Hematopoietic multipotent progenitor cell treated with erythropoietin and hydrocortisone succinate and interleukin-3 and kit ligand, for 8 days (in vitro differentiated cells): Measurements from ENCODE around the gene CRP.
"Not testable (repeated sequence)": the region's sequence is repeated elsewhere in the genome, so short reads cannot be mapped to it uniquely, and the experiment has no call there.

Experiments
- DNase-seq: peaks from one replicate; pipeline ENCODE4 v3.0.0-alpha.2; 2015

Gene CRP

DNA sequence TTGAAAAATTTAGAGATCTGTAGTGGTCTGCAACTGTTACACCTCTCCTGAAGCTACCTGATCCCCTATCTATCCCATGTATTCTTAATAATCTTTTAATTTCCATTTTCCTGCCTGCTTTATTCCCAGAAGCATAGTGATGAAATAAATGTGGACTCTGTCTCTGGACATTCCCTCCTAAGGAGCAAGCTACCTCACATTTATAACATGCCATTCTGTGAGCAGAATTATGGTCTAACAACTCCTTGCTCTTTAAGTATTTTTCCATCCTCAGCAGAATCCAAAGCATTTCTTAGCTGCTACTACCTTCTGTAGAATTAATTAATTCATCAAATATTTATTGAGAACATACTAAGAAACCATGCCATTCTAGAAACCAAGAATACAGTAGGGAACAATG, 15.1 kb downstream of the CRP start:
- DNase-seq, result no peak

DNA sequence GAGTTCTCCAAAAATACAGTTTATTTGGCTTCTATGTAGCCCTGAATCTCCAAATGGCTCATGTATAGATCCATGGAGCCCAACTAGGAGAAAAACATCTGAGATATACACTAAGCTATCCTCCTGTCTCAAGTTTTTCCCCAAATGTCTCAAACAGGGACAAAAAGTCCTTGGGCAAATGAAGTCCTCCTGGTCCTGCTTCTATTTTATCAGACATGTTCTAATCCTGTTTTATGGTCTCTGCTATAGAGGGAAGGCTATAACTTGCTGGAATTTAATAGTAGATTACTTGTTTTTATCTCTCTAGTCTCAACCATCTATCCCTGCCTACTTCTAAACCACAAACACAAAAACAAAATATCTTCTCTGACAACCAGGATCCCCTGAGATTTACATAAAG, 26.9 kb downstream of the CRP start:
- no peak for DNase-seq

DNA sequence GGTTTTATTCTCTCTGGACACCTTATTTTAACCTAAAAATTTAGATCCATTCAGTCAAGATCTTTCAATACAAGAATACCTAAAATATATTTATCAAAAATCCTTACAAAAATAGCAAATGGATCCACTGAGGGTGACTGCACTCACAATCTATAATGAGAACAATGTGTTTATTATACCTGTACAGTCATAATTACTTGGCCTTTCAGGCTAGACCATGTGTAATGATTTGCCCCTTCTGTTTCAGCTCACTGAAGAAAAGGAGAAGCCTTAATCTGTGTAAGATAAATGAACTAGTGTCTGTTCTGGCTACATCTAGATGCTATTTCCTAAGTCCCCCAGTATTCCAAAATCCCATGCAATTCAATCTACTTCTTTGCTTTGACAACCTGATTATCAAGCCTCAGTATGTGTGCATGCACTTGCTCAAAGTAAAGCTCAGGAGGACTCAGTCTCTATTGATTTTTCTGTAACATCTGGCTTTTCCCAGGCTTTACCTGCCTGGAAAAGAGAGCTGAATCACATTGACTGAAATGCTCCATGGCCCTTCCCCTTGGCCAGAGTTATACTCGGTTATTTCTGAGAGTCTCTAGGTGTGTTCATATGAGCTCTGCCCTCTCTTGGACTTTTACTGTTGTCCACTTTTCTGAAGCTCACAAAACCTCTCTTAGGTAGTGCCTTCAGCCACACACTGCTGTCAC, 27.6 kb downstream of the CRP start:
- no peak for DNase-seq

DNA sequence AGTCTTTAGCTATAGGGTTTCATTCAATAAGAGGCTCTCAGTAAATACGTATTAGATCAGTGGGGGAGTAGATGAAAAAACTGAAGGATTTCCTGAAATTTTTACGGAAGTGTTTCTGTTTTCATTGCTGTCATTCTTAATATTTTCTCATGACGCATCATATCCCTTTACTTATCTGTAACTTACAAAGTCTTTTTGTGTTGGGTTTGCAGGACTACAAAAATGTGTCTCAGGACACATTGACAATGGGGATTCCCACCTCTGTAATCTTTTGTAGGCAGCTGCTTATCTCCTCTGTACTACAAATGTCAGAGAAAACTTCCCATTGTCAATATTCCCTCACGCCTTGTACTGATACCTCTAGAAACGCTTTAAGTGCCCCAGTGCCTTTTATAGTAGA, 35.5 kb downstream of the CRP start:
- peak; percentile 78 for DNase-seq

DNA sequence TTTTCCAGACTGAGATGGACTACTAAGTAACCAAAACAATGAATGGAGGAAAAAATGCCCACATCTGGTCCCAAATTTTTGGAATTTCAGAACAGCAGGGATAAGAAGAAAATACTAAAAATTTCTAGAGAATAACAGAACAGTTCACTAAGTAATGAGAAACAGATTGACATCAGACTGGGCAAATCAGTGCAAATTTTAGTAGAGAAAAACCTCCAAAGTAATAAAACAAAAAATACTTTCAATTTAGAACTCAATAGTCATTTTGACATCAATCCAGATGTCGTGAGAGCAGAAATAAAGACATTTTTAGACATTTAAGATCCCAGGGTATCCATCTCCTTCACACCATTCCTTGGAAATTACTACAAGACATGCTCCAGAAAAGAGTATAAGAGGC, 39.3 kb downstream of the CRP start:
- no peak for DNase-seq

DNA sequence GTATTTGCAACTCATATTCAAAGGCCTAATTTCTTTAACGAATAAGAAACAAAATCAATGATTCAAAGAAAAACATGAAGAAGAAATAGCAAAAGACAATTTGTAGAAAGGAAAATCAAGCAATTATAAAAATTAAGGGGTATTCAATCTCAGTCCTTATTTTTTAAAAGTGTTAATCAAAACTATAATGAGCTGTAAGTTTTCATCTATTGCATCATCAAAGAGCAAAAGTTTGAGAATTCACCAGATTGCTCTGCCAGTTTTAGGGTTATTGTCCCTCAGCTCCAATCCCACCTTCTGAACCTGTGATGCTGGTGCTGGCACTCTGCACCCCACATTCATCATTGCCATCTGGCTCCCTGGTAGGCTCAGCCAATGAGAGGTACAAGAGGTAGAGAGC, 42.0 kb downstream of the CRP start:
- DNase-seq, result not testable (repeated sequence)

DNA sequence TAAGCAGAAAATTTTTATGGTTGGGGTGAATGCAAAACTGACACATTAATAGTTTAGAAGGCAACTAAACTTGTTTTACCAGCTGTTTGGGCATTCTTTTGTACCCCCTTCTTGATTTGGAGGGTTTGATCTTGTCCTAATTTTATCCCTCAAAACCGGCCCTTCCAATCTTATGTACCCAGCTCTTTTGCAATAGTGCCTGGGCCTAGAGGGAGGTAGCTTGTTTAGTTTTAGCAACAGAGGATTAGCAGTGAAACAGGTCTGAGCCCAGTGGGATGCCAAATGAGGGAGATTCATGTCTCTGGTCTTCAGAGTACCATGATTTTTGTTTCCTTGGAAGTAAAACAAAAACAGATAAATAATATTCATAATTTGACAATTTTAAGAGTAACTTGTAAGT, 45.1 kb downstream of the CRP start:
- DNase-seq, result no peak

DNA sequence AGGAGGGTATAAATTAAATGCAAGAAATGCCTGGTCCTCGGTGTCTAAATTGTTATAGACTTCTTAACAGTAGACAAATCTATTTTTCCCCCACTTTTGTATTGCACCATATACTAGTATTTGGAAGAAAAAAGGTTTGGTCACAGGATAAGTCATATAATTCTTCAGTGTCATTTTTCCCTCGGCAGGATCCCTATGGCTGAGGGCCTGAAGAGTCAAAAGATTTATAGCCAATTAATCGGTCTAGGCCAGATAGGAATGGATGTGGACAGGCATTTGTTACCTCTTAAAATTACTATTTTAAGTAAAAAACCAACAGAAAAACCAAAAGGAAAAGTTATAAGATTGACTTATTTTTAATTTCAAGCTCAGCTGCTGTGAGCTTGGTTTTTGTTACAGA, 45.6 kb downstream of the CRP start:
- no peak for DNase-seq

DNA sequence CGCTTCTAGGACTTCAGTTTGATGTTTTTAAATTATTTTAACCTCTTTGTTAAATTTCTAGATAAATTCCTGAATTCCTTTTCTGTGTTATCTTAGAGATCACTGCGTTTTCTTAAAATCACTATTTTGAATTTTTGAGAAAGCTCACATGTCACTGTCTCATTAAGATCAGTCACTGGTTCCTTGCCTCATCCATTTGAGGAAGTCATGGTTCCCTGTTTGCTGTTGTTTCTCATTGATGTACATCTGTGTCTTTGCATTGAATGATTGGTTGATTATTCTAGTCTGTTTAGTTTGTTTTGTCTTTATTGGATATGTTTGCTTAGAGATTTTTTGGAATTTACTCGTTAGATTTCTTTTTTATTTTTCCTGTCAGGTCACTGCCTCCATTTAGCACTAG, 50.1 kb downstream of the CRP start:
- no peak for DNase-seq

DNA sequence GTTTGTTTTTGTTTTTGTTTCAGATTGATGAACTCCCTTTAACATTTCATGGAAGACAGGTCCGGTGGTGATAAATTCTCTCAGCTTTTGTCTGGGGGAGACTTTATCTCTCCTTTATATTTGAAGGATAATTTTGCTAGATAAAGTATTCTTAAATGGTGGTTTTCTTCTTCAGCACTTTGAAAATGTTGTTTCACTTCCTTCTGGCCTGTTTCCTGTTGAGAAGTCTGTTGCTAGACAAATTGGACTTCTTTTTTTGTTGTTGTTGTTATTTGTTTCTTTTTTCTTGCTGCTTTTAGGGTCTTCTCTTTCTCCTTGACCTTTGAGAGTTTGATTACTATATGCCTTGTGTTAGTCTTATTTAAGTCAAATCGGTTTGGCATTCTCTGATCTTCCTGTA, 50.8 kb downstream of the CRP start:
- DNase-seq, result no peak
